Prostate gland (tissue), 2 donors: ENCODE measurements around the gene CDKL1. TPM values are rescaled to one million over a fixed set of nuclear protein-coding genes. Genes with fewer than 3 reads are reported as not detected.

Source experiments
- DNase-seq: peaks from one replicate; pipeline ENCODE4 v3.0.0-alpha.2; 2019; ENCODE audit warnings: low spot score
- H3K27ac ChIP-seq, 2 donors: fragments of 200-600 bp; sonication (generic); 2 replicates each; pipeline ENCODE4 v1.5.1; 2017 to 2019
- H3K27me3 ChIP-seq: fragments of 200-600 bp; sonication (generic); replicated peaks from 2 replicates; pipeline ENCODE4 v1.5.1; 2019; ENCODE audit not compliant: insufficient read depth
- H3K36me3 ChIP-seq, 2 donors: fragments of 200-600 bp; sonication (generic); 1 replicate in 1 of 2; 2 replicates in 1 of 2; pipeline versions ENCODE4 v1.5.1 to v1.8.1; 2017 to 2019
- H3K4me1 ChIP-seq: fragments of 200-600 bp; sonication (generic); replicated peaks from 2 replicates; pipeline ENCODE4 v1.5.1; 2019
- H3K4me3 ChIP-seq, 2 donors: fragments of 200-600 bp; sonication (generic); 2 replicates each; pipeline ENCODE4 v1.5.1; 2017 to 2019
- H3K9me3 ChIP-seq: fragments of 200-600 bp; sonication (generic); 2 replicates; pipeline ENCODE4 v1.5.1; 2017
- CTCF ChIP-seq, 4 experiments: fragments of 200-600 bp in 2 of 4; fragments of 450-650 bp in 2 of 4; sonication (generic) in 2 of 4; IDR thresholded peaks; 1 replicate in 3 of 4; 2 replicates in 1 of 4; pipeline ENCODE4 v1.5.1; 2016 to 2019; ENCODE audit warnings: antibody characterized with exemption in 4 of 4, mild to moderate bottlenecking in 2 of 4, moderate library complexity in 2 of 4
- POLR2A ChIP-seq: fragments of 450-650 bp; IDR thresholded peaks from one replicate; pipeline ENCODE4 v1.6.1; 2016; ENCODE audit warnings: antibody characterized with exemption, mild to moderate bottlenecking
- POLR2AphosphoS5 ChIP-seq: sonication (generic); formaldehyde crosslinking; IDR thresholded peaks from one replicate; pipeline ENCODE4 v1.6.1; 2017; ENCODE audit warnings: antibody characterized with exemption
- WGBS: methylation state at CpG from one replicate; pipeline ENCODE4 v1.1.5; 2018; 5-methylcytosine and 5-hydroxymethylcytosine counted together
- intact Hi-C: fragments of 100-400 bp; cut with DNase I; formaldehyde crosslinking; loops from one replicate; pipeline ENCODE4 v1.14.2; 2022
- total RNA-seq, 2 donors: library from RNA; depleted of rRNA; stranded (reverse); fragments of >200 nt; gene quantifications; one replicate each; pipeline ENCODE4 v1.1.0, GENCODE V29; 2016

The CDKL1 gene
- total RNA-seq, 2 donors from 2014 or later = 3.4 to 18.5 TPM

GRCh38 chr14:50344116-50344775, 52.4 kb downstream of the CDKL1 start:
- H3K4me1 ChIP-seq = peaks cover 13% of the 10 kb centered on the region
- intact Hi-C loops = loop anchor here (5.0 to 10.0 kb wide), 2 partner anchors 53 to 431 kb away; partner anchors contain the start of gene CDKL1
- no peak for TF ChIP-seq CTCF (IDR thresholded peaks at IDR 0.05)
- no peaks in the 10 kb centered on the region for H3K27me3 ChIP-seq
- DNase-seq = no peak
- H3K4me3 ChIP-seq = no peak overlapping the region
- H3K36me3 ChIP-seq = no peaks in the 10 kb centered on the region
- no peaks in the 10 kb centered on the region for H3K9me3 ChIP-seq
- peak overlapping the region; percentile 49 to 67 for H3K27ac ChIP-seq
- 88% methylated on average over 7 of the region's 7 CpGs for WGBS

GRCh38 chr14:50343434-50343833, 53.2 kb downstream of the CDKL1 start:
- peaks cover 13% of the 10 kb centered on the region for H3K4me1 ChIP-seq
- H3K9me3 ChIP-seq = no peaks in the 10 kb centered on the region
- DNase-seq = no peak
- TF ChIP-seq POLR2A (no peak), CTCF (IDR thresholded peaks at IDR 0.05) (no peak), POLR2AphosphoS5 (no peak)
- intact Hi-C loops = loop anchor here (5.0 to 10.0 kb wide), 2 partner anchors 54 to 431 kb away; partner anchors contain the start of gene CDKL1
- no peak overlapping the region for H3K4me3 ChIP-seq
- WGBS = 68% methylated on average over 1 of the region's 1 CpG
- peak overlapping the region; percentile 37 to 67 for H3K27ac ChIP-seq
- no peaks in the 10 kb centered on the region for H3K36me3 ChIP-seq
- no peaks in the 10 kb centered on the region for H3K27me3 ChIP-seq

- no peaks in the 10 kb centered on the region for H3K27me3 ChIP-seq
- peak overlapping the region in 1 of 2 donors; percentile 1 for H3K4me3 ChIP-seq
- no peaks in the 10 kb centered on the region for H3K36me3 ChIP-seq
- no peaks in the 10 kb centered on the region for H3K9me3 ChIP-seq
- DNase-seq = peak; percentile 80
- WGBS = 2% methylated on average over 8 of the region's 8 CpGs
- peaks cover 13% of the 10 kb centered on the region for H3K4me1 ChIP-seq
- TF ChIP-seq POLR2A = no peak
- TF ChIP-seq POLR2AphosphoS5 = peak; percentile 87
- peak in 3 of 4 experiments; percentile 43 to 54 (median 46) for TF ChIP-seq CTCF (IDR thresholded peaks at IDR 0.05)
- H3K27ac ChIP-seq = peak overlapping the region; percentile 37 to 67
- intact Hi-C loops = loop anchor here (1.0 to 10.0 kb wide), 3 partner anchors 55 to 432 kb away; partner anchors contain the start of gene CDKL1
These were observed 54.2 kb downstream of the CDKL1 start for GRCh38 chr14:50342221-50343078.

- intact Hi-C loops = loop anchor here (5.0 to 10.0 kb wide), 2 partner anchors 56 to 434 kb away; partner anchors contain the start of gene CDKL1
- H3K4me3 ChIP-seq = no peak overlapping the region
- peaks cover 13% of the 10 kb centered on the region for H3K4me1 ChIP-seq
- no peaks in the 10 kb centered on the region for H3K27me3 ChIP-seq
- no peaks in the 10 kb centered on the region for H3K9me3 ChIP-seq
- H3K36me3 ChIP-seq = no peaks in the 10 kb centered on the region
- WGBS = 86% methylated on average over 9 of the region's 9 CpGs
- DNase-seq = no peak
- TF ChIP-seq POLR2A (no peak), CTCF (IDR thresholded peaks at IDR 0.05) (no peak), POLR2AphosphoS5 (no peak)
- peak overlapping the region in 1 of 2 donors; percentile 67 for H3K27ac ChIP-seq
These were observed 55.7 kb downstream of the CDKL1 start for GRCh38 chr14:50340963-50341362.
